G401 (cell line): ENCODE results near the gene AKR1C3. TPM values are rescaled to one million over a fixed set of nuclear protein-coding genes. Genes with fewer than 3 reads are reported as not detected.
"Not testable (repeated sequence)": the region's sequence is repeated elsewhere in the genome, so short reads cannot be mapped to it uniquely, and the experiment has no call there.

Source experiments
- DNase-seq: peaks from one replicate; pipeline ENCODE4 v3.0.0-alpha.2; 2015; ENCODE audit warnings: low spot score
- in situ Hi-C: cut with HindIII; loops from 2 replicates; pipeline ENCODE4 v1.10.0; 2016; ENCODE audit warnings: low sequenced_read_pairs, mixed read lengths
- total RNA-seq: library from RNA; depleted of rRNA; stranded (reverse); fragments of >200 nt; shearing (Covaris generic); gene quantifications from 2 replicates; pipeline ENCODE4 v1.2.3, GENCODE V29; 2014; rRNA removed

The AKR1C3 gene
- total RNA-seq, 1 experiment from 2014 or later = not detected

GRCh38 chr10:5119997-5120396, 25.8 kb downstream of the AKR1C3 start:
- in situ Hi-C loops, DNase-seq: not testable (repeated sequence)

- in situ Hi-C loops = no loop called here
- no peak for DNase-seq
Observed at GRCh38 chr10:5123886-5124285, 29.7 kb downstream of the AKR1C3 start.

- in situ Hi-C loops = no loop called here
- no peak for DNase-seq
Observed at GRCh38 chr10:5125315-5126044, 31.3 kb downstream of the AKR1C3 start.

- no peak for DNase-seq
- in situ Hi-C loops = no loop called here
Observed at GRCh38 chr10:5135581-5135980, 41.4 kb downstream of the AKR1C3 start.

- DNase-seq = no peak
- in situ Hi-C loops = no loop called here
Observed at GRCh38 chr10:5136468-5137087, 42.4 kb downstream of the AKR1C3 start.

GRCh38 chr10:5137699-5138098, 43.5 kb downstream of the AKR1C3 start:
- in situ Hi-C loops, DNase-seq: not testable (repeated sequence)

- no peak for DNase-seq
- in situ Hi-C loops = no loop called here
Observed at GRCh38 chr10:5142199-5142598, 48.0 kb downstream of the AKR1C3 start.

GRCh38 chr10:5143137-5143536, 48.9 kb downstream of the AKR1C3 start:
- no peak for DNase-seq
- in situ Hi-C loops = no loop called here

- no peak for DNase-seq
- in situ Hi-C loops = no loop called here
Observed at GRCh38 chr10:5146920-5147254, 52.7 kb downstream of the AKR1C3 start.

- in situ Hi-C loops = no loop called here
- no peak for DNase-seq
Observed at GRCh38 chr10:5147255-5147980, 53.2 kb downstream of the AKR1C3 start.

- DNase-seq = no peak
- in situ Hi-C loops = no loop called here
Observed at GRCh38 chr10:5147981-5148677, 53.9 kb downstream of the AKR1C3 start.

GRCh38 chr10:5148678-5149032, 54.4 kb downstream of the AKR1C3 start:
- in situ Hi-C loops = no loop called here
- no peak for DNase-seq

GRCh38 chr10:5151076-5151475, 56.9 kb downstream of the AKR1C3 start:
- in situ Hi-C loops = no loop called here

GRCh38 chr10:5155951-5156350, 61.7 kb downstream of the AKR1C3 start:
- no peak for DNase-seq
- in situ Hi-C loops = no loop called here

More at GRCh38 chr10:5151076-5151475, 56.9 kb downstream of the AKR1C3 start:
- DNase-seq = no peak

Other genes starting within 250 kb of the AKR1C3 start
- 0.98 and 1.4 TPM in 2 replicates for gene AKR1C1, start 131.0 kb upstream of the AKR1C3 start, total RNA-seq
- gene AKR1C2, start 90.6 kb upstream of the AKR1C3 start, total RNA-seq = not detected in 2 replicates
- not detected in 2 replicates for gene AKR1C8, start 90.7 kb downstream of the AKR1C3 start, total RNA-seq
- gene AKR1C4, start 102.4 kb downstream of the AKR1C3 start, total RNA-seq = not detected in 2 replicates